Activated T-cell treated with anti-CD3 and anti-CD28 coated beads, Interleukin-2, amount 50 U/mL, for 4 hours (primary cell): Measurements from ENCODE around the gene TCF12. TPM values are rescaled to one million over a fixed set of nuclear protein-coding genes. Genes with fewer than 3 reads are reported as not detected.
"Not testable (repeated sequence)": the region's sequence is repeated elsewhere in the genome, so short reads cannot be mapped to it uniquely, and the experiment has no call there.

Source experiments
- ATAC-seq, 2 donors: fragments of 200-7000 bp; cut with Tn5 transposase; one replicate each; pipeline ENCODE4 v1.10.0; 2021
- DNase-seq: peaks from one replicate; pipeline ENCODE4 v3.0.0-alpha.2; 2020
- H3K27me3 Mint-ChIP-seq: one replicate; pipeline ENCODE4 v1.8.0; 2021; ENCODE audit warnings: low read depth, mixed read lengths
- H3K36me3 Mint-ChIP-seq: one replicate; pipeline ENCODE4 v1.8.0; 2022; ENCODE audit warnings: mixed read lengths; ENCODE audit not compliant: insufficient read depth
- H3K4me1 Mint-ChIP-seq: one replicate; pipeline ENCODE4 v1.8.0; 2021; ENCODE audit warnings: low read depth, mixed read lengths
- H3K4me3 Mint-ChIP-seq: one replicate; pipeline ENCODE4 v1.8.0; 2021; ENCODE audit warnings: mild to moderate bottlenecking, moderate library complexity, mixed read lengths
- H3K9me3 Mint-ChIP-seq: one replicate; pipeline ENCODE4 v1.8.0; 2021; ENCODE audit warnings: mixed read lengths
- total RNA-seq, 3 donors: library from RNA; stranded (reverse); gene quantifications; one replicate each; pipeline ENCODE4 v1.2.1, GENCODE V29; 2021

The TCF12 gene
- total RNA-seq, 3 donors from 2014 or later, result 49.3 to 71.3 (median 63.5) TPM

DNA sequence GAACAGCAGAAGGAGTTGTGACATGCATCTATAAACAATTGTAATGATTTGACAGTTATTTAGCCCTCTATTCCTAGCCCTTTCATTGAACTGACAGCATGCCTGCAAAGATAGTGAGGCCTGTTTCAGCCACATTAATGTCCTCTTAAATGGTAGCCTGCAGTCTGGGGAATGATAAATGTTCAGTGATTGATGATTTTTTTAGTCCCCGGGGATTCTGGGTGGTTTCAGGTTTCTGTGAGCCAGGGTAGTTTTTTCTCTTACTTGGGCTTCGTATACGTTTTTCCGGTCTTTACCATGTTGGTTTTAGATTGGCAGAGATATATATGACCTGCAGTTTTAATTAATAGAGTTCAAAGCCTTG, 172.0 kb downstream of the TCF12 start:
- H3K4me3 Mint-ChIP-seq, result no peak overlapping the region
- H3K4me1 Mint-ChIP-seq, result peaks cover 12% of the 10 kb centered on the region

GRCh38 chr15:57091636-57092035, 173.2 kb downstream of the TCF12 start:
- H3K9me3 Mint-ChIP-seq, result no peaks in the 10 kb centered on the region
- ATAC-seq (no peak), DNase-seq (no peak)
- H3K4me3 Mint-ChIP-seq, result no peak overlapping the region
- H3K4me1 Mint-ChIP-seq, result peaks cover 12% of the 10 kb centered on the region
- H3K36me3 Mint-ChIP-seq, result peaks cover 26% of the 10 kb centered on the region
- H3K27me3 Mint-ChIP-seq, result no peaks in the 10 kb centered on the region

More for the DNA sequence above, 172.0 kb downstream of the TCF12 start:
- H3K9me3 Mint-ChIP-seq, result no peaks in the 10 kb centered on the region
- ATAC-seq (no peak), DNase-seq (no peak)
- H3K36me3 Mint-ChIP-seq, result peaks cover 26% of the 10 kb centered on the region
- H3K27me3 Mint-ChIP-seq, result no peaks in the 10 kb centered on the region

- ATAC-seq (no peak), DNase-seq (no peak)
- Mint-ChIP-seq H3K4me3 (no peak overlapping the region), H3K36me3 (peaks cover 26% of the 10 kb centered on the region), H3K4me1 (peaks cover 12% of the 10 kb centered on the region), H3K9me3 (no peaks in the 10 kb centered on the region), H3K27me3 (no peaks in the 10 kb centered on the region)
Measured at GRCh38 chr15:57092252-57092651, 173.8 kb downstream of the TCF12 start.

GRCh38 chr15:57094321-57095257, 176.1 kb downstream of the TCF12 start:
- ATAC-seq (no peak), DNase-seq (no peak)
- Mint-ChIP-seq H3K4me1 (peaks cover 11% of the 10 kb centered on the region), H3K27me3 (no peaks in the 10 kb centered on the region), H3K36me3 (peaks cover 31% of the 10 kb centered on the region), H3K4me3 (no peak overlapping the region), H3K9me3 (no peaks in the 10 kb centered on the region)

GRCh38 chr15:57095896-57096295, 177.5 kb downstream of the TCF12 start:
- Mint-ChIP-seq H3K36me3 (peaks cover 31% of the 10 kb centered on the region), H3K4me1 (peaks cover 11% of the 10 kb centered on the region), H3K27me3 (no peaks in the 10 kb centered on the region), H3K4me3 (no peak overlapping the region), H3K9me3 (no peaks in the 10 kb centered on the region)
- ATAC-seq (no peak), DNase-seq (no peak)

- peaks cover 7% of the 10 kb centered on the region for H3K4me1 Mint-ChIP-seq
- DNase-seq (no peak), ATAC-seq (no peak)
- no peaks in the 10 kb centered on the region for H3K9me3 Mint-ChIP-seq
- no peaks in the 10 kb centered on the region for H3K27me3 Mint-ChIP-seq
- no peak overlapping the region for H3K4me3 Mint-ChIP-seq
- peaks cover 27% of the 10 kb centered on the region for H3K36me3 Mint-ChIP-seq
Measured at GRCh38 chr15:57097246-57097645, 178.8 kb downstream of the TCF12 start.

GRCh38 chr15:57097919-57098543, 179.6 kb downstream of the TCF12 start:
- H3K36me3 Mint-ChIP-seq, result peaks cover 21% of the 10 kb centered on the region
- not testable (repeated sequence) for H3K4me3 Mint-ChIP-seq, ATAC-seq, H3K27me3 Mint-ChIP-seq, H3K4me1 Mint-ChIP-seq, H3K9me3 Mint-ChIP-seq, DNase-seq

DNA sequence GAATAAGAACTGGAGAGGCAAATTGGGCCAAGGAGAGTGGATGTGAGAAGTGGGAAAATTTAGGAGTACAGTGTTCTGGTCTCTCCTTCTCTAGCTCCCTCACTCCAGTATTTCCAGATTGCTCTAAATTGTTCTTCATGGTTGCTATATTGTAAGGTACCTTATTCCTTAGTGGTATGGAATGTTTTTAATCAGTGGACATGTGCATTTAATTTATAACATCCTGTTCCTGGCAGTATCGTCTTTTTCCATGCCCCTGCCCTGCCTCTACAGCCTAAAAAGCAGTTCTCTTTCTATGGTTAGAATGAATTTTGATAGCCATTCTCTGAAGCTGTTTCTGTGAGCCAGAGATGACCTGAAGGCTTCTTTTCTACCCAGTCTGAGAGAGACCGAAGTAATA, 180.5 kb downstream of the TCF12 start:
- H3K27me3 Mint-ChIP-seq, result no peaks in the 10 kb centered on the region
- H3K4me1 Mint-ChIP-seq, result peaks cover 7% of the 10 kb centered on the region
- peaks cover 18% of the 10 kb centered on the region for H3K36me3 Mint-ChIP-seq
- no peaks in the 10 kb centered on the region for H3K9me3 Mint-ChIP-seq
- no peak overlapping the region for H3K4me3 Mint-ChIP-seq
- no peak for ATAC-seq
- no peak for DNase-seq

DNA sequence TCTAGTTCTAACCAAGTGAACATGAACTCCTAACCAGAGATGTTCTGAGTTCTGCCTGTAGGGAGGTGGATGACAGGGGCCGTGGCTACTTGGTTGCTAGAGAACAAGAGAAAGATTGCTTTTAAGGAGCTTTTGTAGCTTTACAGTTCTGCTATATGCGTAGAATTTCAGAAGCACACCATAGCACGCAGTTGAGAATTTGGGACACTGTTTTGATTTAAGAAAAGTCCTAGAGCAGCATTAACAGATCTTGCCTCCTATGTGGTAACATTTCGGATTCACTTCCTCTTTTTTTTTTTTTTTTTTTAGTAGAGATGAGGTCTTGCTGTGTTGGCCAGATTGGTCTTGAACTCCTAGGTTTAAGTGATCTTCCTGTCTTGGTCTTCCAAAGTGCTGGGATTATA, 181.7 kb downstream of the TCF12 start:
- DNase-seq, result no peak
- ATAC-seq, result no peak
- H3K36me3 Mint-ChIP-seq, result peaks cover 11% of the 10 kb centered on the region
- H3K9me3 Mint-ChIP-seq, result no peaks in the 10 kb centered on the region
- H3K4me3 Mint-ChIP-seq, result no peak overlapping the region
- no peaks in the 10 kb centered on the region for H3K27me3 Mint-ChIP-seq
- peaks cover 7% of the 10 kb centered on the region for H3K4me1 Mint-ChIP-seq

GRCh38 chr15:57102858-57103257, 184.4 kb downstream of the TCF12 start:
- Mint-ChIP-seq H3K9me3 (no peaks in the 10 kb centered on the region), H3K27me3 (no peaks in the 10 kb centered on the region), H3K4me3 (no peak overlapping the region), H3K36me3 (peaks cover 17% of the 10 kb centered on the region), H3K4me1 (peaks cover 7% of the 10 kb centered on the region)
- ATAC-seq, result no peak
- no peak for DNase-seq

DNA sequence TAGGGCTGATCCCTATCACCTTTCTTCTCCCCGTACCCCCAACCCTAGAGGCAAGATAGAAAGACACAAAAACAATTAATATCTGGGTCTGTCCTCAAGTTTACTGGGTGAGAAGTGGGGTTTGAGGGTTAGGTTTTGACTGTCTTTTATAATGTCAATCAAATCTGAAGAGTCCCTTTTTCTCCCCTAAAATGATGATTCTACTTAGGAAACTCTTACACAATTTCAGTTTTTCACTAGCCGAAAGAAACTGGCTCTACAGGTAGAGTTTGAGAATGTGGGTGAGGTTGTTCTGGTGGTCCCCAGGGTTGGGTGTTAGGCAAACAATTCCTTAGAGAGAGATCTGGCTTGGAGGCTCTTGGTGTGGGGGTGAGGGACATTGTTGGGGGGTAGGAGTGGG, 189.9 kb downstream of the TCF12 start:
- DNase-seq (no peak), ATAC-seq (no peak)

GRCh38 chr15:57109005-57109404, 190.6 kb downstream of the TCF12 start:
- Mint-ChIP-seq H3K27me3 (no peaks in the 10 kb centered on the region), H3K36me3 (peaks cover 11% of the 10 kb centered on the region), H3K9me3 (no peaks in the 10 kb centered on the region), H3K4me3 (no peak overlapping the region), H3K4me1 (peaks cover 15% of the 10 kb centered on the region)
- DNase-seq (no peak), ATAC-seq (no peak)

More for the DNA sequence above, 189.9 kb downstream of the TCF12 start:
- H3K27me3 Mint-ChIP-seq, result no peaks in the 10 kb centered on the region
- peaks cover 12% of the 10 kb centered on the region for H3K36me3 Mint-ChIP-seq
- peaks cover 13% of the 10 kb centered on the region for H3K4me1 Mint-ChIP-seq
- H3K9me3 Mint-ChIP-seq, result no peaks in the 10 kb centered on the region
- H3K4me3 Mint-ChIP-seq, result no peak overlapping the region

DNA sequence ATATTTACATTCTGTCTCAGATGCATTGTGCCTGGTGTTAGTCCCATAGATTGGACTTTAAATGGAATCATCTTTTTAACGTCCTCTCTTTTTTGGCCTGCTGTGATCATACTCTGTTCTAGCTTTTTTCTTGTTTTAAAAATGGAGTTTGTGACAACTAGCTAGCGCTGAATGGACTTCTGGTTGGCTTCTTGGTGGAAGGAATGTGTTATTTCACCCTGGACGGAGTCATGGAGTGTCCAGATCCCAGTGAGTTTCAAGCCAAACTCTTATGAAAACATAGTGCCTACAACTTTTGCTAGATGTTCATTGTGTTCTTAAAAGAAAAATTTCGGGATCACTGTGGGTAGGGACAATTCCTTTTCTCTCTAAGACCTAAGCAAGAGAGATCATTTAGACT, 192.6 kb downstream of the TCF12 start:
- Mint-ChIP-seq H3K36me3 (peaks cover 15% of the 10 kb centered on the region), H3K4me1 (peaks cover 16% of the 10 kb centered on the region), H3K4me3 (no peak overlapping the region), H3K9me3 (no peaks in the 10 kb centered on the region), H3K27me3 (no peaks in the 10 kb centered on the region)
- no peak for DNase-seq
- no peak for ATAC-seq

DNA sequence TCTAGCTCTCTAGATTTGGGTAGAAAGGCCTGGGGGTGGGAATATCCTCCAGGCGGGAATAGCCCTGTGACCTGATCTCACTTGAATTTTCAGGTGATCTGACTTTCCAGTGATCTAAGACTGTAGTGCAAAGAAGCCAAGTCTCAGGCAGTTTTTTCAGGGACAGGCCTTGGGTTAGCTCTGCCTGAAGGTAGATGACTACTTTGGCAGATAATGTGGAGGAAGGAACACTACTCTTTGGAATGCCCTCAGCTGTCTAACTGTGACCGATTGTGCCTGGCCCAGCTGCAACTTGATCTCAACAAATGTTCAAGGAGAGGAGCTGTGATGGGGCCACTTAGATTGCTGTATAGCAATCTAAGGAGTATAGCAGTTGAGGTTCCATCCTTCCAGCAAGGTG, 193.7 kb downstream of the TCF12 start:
- ATAC-seq (no peak), DNase-seq (no peak)
- no peaks in the 10 kb centered on the region for H3K9me3 Mint-ChIP-seq
- no peaks in the 10 kb centered on the region for H3K27me3 Mint-ChIP-seq
- peaks cover 16% of the 10 kb centered on the region for H3K4me1 Mint-ChIP-seq
- no peak overlapping the region for H3K4me3 Mint-ChIP-seq
- H3K36me3 Mint-ChIP-seq, result peaks cover 9% of the 10 kb centered on the region

DNA sequence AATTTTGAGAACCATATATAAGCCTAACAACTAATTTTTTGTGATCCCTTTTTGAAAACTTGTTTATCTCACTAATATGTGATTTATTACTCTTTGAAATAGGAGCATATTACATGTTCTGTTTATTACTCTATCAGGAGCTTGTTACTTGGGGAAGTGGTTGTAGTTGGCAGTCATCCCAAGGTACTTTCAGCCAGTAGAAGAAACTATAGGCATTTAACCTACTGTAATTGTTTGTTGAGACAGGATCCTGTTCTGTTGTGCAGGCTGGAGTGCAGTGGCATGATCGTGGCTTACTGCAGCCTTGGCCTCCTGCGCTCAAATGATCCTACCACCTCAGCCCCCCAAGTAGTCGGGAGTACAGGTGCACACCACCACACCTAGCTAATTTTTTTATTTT, 195.6 kb downstream of the TCF12 start:
- DNase-seq (no peak), ATAC-seq (no peak)
- Mint-ChIP-seq H3K4me3 (no peak overlapping the region), H3K9me3 (no peaks in the 10 kb centered on the region), H3K36me3 (peaks cover 7% of the 10 kb centered on the region), H3K27me3 (no peaks in the 10 kb centered on the region), H3K4me1 (peaks cover 23% of the 10 kb centered on the region)
